Peyer's patch (tissue), 4 donors: Measurements from ENCODE around the gene UGT1A6.

Experiments used
- POLR2A ChIP-seq, 2 donors: fragments of 450-650 bp; IDR thresholded peaks; one replicate each; pipeline ENCODE4 v1.5.1; 2017; ENCODE audit warnings: antibody characterized with exemption in 2 of 2, mild to moderate bottlenecking in 2 of 2, moderate library complexity in 2 of 2
- TF ChIP-seq, protein P1 (sequence below), 6 experiments: fragments of 450-650 bp in 4 of 6; fragments of 200-600 bp in 2 of 6; sonication (generic) in 1 of 6; IDR thresholded peaks; one replicate each; pipeline ENCODE4 v1.5.1; 2017 to 2019; ENCODE audit warnings: antibody characterized with exemption in 6 of 6, mild to moderate bottlenecking in 3 of 6, moderate library complexity in 1 of 6

DNA sequence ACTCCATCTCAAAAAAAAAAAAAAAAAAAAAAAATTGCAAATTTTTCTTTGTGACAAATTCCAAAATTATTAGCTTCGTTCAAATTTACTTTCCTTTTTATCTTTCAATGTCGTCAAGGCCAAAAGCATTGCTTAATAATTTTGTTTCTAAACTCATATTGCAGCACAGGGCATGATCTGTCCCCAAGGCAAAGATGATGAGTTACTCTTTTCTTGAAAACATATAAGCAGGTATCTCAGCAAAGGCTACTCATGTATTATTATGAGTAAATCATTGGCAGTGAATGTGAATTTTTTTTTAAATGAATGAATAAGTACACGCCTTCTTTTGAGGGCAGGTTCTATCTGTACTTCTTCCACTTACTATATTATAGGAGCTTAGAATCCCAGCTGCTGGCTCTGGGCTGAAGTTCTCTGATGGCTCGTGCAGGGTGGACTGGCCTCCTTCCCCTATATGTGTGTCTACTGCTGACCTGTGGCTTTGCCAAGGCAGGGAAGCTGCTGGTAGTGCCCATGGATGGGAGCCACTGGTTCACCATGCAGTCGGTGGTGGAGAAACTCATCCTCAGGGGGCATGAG lies 11.1 kb upstream of the UGT1A6 start, which contains the start of gene UGT1A7:
- TF ChIP-seq, protein P1, sequence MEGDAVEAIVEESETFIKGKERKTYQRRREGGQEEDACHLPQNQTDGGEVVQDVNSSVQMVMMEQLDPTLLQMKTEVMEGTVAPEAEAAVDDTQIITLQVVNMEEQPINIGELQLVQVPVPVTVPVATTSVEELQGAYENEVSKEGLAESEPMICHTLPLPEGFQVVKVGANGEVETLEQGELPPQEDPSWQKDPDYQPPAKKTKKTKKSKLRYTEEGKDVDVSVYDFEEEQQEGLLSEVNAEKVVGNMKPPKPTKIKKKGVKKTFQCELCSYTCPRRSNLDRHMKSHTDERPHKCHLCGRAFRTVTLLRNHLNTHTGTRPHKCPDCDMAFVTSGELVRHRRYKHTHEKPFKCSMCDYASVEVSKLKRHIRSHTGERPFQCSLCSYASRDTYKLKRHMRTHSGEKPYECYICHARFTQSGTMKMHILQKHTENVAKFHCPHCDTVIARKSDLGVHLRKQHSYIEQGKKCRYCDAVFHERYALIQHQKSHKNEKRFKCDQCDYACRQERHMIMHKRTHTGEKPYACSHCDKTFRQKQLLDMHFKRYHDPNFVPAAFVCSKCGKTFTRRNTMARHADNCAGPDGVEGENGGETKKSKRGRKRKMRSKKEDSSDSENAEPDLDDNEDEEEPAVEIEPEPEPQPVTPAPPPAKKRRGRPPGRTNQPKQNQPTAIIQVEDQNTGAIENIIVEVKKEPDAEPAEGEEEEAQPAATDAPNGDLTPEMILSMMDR (IDR thresholded peaks at IDR 0.05), result no peak
- no peak for TF ChIP-seq POLR2A (IDR thresholded peaks at IDR 0.05)
